PC-9 (cell line): ENCODE measurements around the gene SCRN1.

Experiments
- EZH2 ChIP-seq: fragments of 200-600 bp; sonication (generic); IDR thresholded peaks from 2 replicates; pipeline ENCODE4 v1.8.0; 2017; ENCODE audit warnings: antibody characterized with exemption, low read depth
- TF ChIP-seq, protein P1 (sequence below): fragments of 200-600 bp; sonication (generic); conservative IDR thresholded peaks from 2 replicates; pipeline ENCODE4 v1.6.1; 2017; ENCODE audit warnings: mixed run types, antibody characterized with exemption, mild to moderate bottlenecking, moderate library complexity

DNA sequence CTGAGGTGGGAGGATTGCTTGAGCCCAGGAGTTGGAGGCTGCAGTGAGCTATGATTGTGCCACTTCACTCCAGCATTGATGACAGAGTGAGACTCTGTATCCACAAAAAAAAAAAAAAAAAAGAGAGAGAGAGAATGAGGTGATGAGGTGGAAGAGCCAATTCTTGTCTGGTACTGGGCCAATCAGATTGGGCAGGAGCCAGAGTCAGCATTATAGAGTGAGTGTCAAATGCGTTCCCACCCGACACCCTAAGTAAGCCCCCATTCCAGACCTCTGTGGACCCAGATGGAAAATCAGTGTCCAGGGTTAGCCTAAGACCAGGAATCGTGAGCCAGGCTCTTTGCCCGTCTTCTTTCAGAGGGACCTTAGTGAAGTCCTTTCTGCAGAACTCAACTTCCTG lies 99.3 kb downstream of the SCRN1 start:
- TF ChIP-seq, protein P1, sequence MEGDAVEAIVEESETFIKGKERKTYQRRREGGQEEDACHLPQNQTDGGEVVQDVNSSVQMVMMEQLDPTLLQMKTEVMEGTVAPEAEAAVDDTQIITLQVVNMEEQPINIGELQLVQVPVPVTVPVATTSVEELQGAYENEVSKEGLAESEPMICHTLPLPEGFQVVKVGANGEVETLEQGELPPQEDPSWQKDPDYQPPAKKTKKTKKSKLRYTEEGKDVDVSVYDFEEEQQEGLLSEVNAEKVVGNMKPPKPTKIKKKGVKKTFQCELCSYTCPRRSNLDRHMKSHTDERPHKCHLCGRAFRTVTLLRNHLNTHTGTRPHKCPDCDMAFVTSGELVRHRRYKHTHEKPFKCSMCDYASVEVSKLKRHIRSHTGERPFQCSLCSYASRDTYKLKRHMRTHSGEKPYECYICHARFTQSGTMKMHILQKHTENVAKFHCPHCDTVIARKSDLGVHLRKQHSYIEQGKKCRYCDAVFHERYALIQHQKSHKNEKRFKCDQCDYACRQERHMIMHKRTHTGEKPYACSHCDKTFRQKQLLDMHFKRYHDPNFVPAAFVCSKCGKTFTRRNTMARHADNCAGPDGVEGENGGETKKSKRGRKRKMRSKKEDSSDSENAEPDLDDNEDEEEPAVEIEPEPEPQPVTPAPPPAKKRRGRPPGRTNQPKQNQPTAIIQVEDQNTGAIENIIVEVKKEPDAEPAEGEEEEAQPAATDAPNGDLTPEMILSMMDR: no peak
- TF ChIP-seq EZH2: no peak
